HG03025 (cell line): Measurements from ENCODE around the gene FERMT3.

Experiments used
- ATAC-seq: cut with Tn5 transposase; IDR thresholded peaks from one replicate; pipeline ENCODE4 v1.9.1; 2021; ENCODE audit warnings: mild to moderate bottlenecking, moderate library complexity; ENCODE audit not compliant: unreplicated experiment, low FRiP score

The FERMT3 gene

GRCh38 chr11:64218628-64219353 lies 12.3 kb downstream of the FERMT3 start:
- ATAC-seq = no peak

- no peak for ATAC-seq
Observed at GRCh38 chr11:64219354-64219684, 12.8 kb downstream of the FERMT3 start.

DNA sequence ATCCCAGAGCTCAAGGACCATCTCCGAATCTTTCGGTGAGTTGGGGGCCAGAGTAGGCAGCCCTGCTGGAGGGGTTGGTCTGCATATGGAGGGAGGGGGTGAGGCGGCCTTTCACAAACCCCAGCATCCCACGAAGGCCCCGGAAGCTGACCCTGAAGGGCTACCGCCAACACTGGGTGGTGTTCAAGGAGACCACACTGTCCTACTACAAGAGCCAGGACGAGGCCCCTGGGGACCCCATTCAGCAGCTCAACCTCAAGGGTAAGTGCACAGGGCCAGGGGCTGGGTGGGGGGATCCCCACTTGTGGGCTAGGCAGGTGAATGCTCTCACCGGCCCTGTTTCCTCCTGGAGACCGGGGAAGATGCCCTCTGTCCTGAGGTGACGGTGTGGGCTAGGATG lies 13.2 kb downstream of the FERMT3 start:
- ATAC-seq = no peak

- ATAC-seq = no peak
Observed at GRCh38 chr11:64220271-64220670, 13.8 kb downstream of the FERMT3 start.

DNA sequence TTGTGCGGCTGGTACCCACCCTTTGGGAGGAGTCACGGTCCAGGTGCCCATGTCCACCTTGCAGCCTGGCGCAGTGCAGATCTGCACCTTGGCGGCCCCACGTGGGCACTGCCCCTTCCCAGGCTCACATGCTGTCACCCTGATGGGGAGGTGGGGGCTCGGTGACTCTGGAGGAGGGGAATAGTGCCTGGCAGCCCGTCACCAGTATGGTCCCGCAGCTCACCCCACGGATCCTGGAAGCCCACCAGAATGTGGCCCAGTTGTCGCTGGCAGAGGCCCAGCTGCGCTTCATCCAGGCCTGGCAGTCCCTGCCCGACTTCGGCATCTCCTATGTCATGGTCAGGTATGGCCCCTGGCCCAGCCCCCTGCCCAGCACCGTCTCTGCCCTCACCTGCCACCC lies 14.3 kb downstream of the FERMT3 start:
- ATAC-seq = no peak

- no peak for ATAC-seq
Observed at GRCh38 chr11:64222651-64223000, 16.1 kb downstream of the FERMT3 start.

GRCh38 chr11:64223001-64223651 lies 16.6 kb downstream of the FERMT3 start:
- ATAC-seq = no peak

DNA sequence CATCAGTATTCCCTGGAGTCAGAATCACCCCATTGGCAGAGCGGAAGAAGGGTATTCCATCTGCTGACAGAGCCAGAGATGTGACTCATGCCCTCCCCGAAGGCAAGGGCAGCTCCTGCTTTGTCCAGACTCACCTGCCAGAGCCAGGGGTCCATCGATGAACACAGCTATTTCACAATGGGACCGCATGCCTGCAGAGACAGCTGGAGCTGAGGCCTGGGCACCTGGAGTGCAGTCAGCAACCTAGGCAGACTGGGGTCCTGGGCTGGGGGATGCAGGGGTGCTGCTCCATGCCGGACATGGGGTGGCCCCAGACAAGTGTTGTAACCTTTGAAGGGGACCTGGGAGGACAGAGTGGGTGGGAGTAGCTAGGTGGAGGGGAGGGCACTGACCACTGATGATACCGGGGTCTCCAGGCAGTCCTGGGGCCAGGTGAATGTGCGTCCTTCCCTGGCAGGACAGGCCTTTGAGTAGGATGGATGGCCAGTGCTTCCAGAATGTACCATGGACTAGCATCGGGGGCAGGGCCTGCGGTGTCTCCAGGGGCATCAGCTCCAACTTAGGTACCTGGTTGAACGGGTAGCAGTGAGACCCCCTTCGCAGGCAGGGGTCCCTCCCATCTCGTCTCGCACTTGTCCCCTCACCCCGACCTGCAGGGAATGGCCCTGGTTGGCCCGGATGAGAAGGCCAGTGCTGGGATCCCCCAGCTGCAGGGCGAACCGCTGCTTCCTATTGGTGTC lies 17.8 kb downstream of the FERMT3 start:
- ATAC-seq = no peak

DNA sequence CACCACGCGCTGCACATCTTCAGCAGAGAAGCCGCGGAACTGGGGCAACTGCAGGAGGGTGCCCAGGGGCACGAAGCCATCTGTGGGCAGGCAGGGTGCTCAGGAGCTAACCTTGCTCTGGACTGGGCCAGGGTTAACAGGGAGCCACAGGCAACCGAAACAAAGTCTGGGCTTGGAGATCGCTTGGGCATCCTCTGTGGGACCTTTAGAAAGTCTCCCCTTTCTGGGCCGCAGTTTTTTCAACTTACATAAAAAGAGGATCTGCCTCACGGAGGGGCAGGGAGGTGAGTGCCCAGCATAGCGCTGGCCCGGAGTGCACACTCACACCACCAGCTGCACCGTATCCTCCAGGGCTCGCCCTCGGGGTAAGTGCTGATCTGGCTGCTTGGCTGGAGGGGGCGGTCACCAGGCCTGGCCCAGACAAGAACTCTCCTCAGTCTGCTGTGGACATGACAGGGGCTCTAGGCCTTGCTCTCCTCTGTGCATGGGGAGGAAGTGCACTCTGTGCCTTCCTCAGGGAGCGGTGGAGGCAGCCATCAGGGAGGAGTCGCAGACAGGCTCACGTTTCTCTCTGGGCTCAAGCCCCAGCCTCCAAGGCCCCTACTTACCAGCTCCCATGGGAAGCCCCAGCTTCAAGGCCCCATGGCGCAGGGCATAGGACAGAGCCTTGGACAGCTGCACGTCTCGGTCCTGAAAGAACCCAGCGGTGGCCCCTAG lies 18.5 kb downstream of the FERMT3 start:
- no peak for ATAC-seq

- no peak for ATAC-seq
Observed at GRCh38 chr11:64225608-64226506, 19.3 kb downstream of the FERMT3 start, which contains the start of the genes NUDT22 and TRPT1. Gene NUDT22 (plus strand): TSS chr11:64226274. CDS start chr11:64226653, 379 bp downstream. Gene TRPT1 (minus strand): TSS chr11:64226186. CDS start chr11:64225860, 326 bp downstream.

DNA sequence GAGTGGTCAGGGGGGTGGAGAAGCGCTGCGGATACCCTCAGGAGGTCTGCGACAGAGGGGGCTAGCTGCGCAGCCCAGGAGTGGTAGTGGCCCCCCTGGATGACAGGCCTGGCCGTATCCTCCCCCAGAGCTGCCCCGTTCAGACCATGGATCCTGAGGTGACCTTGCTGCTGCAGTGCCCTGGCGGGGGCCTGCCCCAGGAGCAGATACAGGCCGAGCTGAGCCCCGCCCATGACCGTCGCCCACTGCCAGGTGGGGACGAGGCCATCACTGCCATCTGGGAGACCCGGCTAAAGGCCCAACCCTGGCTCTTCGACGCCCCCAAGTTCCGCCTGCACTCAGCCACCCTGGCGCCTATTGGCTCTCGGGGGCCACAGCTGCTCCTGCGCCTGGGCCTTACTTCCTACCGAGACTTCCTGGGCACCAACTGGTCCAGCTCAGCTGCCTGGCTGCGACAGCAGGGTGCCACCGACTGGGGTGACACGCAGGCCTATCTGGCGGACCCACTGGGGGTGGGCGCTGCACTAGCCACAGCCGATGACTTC lies 20.1 kb downstream of the FERMT3 start:
- no peak for ATAC-seq

- no peak for ATAC-seq
Observed at GRCh38 chr11:64227405-64227956, 21.0 kb downstream of the FERMT3 start.

DNA sequence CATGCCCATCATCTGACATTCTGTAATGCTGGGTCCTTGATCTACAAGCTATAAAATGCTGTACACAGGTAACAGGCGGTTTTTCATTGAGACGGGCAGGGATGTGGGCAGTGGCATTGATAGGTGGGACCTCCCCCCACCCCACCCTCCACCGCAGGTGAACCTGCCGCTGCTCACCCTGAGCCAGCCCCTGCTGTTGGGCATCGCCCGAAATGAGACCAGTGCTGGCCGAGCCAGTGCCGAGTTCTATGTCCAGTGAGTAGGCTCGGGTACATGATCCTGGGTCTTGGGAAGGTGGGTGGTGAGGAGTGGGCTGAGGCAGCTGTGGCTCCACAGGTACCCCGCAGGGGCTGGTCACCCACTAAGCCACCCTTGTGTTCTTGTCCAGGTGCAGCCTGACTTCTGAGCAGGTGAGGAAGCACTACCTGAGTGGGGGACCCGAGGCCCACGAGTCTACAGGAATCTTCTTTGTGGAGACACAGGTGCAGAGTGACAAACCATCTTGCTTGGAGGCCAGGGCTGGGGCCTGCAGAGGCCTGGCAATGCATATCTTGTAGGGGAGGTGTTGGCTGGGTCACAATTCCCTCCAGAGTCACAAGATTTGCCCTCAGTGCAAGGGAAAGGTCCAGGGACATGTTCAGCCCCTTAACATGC lies 22.7 kb downstream of the FERMT3 start:
- ATAC-seq = no peak

DNA sequence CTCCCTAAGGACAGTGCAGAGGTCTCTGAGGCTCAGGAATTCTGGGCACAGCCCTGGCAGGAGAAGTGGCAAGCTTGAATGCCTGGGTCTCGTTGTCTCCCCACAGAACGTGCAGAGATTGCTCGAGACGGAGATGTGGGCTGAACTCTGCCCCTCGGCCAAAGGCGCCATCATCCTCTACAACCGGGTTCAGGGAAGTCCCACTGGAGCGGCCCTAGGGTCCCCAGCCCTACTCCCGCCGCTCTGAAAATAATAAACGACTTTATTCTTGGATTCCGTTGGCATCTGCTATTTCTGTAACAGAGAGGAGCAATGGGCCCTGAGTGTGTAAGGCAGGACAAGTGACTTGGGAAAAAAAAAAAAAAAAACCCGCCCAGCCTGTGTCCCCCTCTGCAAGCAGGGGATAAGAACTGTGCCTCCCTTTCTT lies 23.2 kb downstream of the FERMT3 start:
- ATAC-seq = no peak

DNA sequence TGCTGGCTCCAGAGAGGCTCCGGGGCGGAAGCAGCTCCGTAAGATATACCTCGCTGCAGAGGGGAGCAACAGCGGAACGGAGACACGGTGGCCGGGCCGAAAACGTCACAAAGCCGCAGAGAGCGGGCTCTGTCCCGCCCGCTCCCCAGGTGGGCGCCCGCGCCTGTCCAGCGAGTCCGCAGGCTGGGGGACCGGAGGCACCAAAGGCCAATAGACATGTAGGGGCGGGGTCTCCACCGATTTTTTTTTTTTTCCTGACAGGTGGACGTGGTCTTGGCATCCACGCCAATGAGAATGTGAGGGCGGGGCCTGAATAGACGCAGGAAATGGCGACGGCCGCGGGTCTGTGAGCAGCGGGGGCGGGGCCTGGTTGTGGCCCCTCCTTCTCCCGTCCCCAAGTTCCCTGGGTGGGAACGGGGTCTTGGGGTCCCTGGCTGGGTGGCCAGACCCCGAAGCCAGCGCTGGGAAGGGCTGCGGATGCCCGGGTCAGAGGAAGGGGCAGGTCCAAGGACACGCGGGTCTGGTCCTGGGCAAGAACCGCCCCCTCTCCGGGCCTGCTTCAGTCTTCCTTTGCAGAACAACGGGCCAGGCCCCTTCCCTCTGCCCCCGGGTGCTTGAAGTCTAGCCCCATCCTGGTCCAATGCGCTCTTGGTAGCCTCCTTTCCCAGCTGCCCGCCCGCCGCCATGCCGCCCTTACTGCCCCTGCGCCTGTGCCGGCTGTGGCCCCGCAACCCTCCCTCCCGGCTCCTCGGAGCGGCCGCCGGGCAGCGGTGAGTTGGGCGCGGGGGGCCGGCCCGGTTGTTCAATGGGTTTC lies 23.9 kb downstream of the FERMT3 start, which contains the start of gene DNAJC4:
TSS of gene DNAJC4 (plus strand) at position 378 of the 814 bp plus-strand sequence. CDS start at position 685, 307 bp downstream.
- peak; percentile 30 for ATAC-seq

DNA sequence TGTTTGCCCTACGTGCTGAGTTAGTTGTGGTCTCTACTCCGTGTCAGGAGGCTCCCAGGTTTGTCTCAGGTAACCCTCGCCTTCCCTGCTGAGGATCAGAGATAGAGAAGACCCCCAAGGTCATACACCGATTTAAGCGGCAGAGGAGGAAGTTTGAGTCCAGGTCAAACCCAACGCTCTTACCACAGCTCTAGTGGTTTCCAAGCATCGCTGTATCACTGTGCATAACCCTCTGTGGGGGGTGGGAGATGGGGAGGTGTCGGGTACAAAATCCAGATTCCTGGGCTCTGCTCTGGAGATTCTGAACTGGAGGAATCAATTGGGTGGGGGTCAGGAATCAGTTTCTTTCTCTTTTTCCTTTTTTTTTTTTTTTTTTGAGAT lies 24.5 kb downstream of the FERMT3 start:
- no peak for ATAC-seq

GRCh38 chr11:64231546-64231945 lies 25.0 kb downstream of the FERMT3 start:
- ATAC-seq = no peak
